Endothelial cell of umbilical vein (primary cell): ENCODE measurements around the gene SAMD1.

ENCODE experiments used
- CTCF ChIP-seq, 2 donors: IDR thresholded peaks; 1 replicate in 1 of 2; 2 replicates in 1 of 2; pipeline ENCODE4 v1.5.1; 2011; ENCODE audit warnings: low read length in 2 of 2, mild to moderate bottlenecking in 2 of 2, moderate library complexity in 2 of 2, control low read depth in 1 of 2, inconsistent platforms in 1 of 2, low read depth in 1 of 2; ENCODE audit not compliant: insufficient read depth in 1 of 2; ENCODE audit errors: extremely low read depth in 1 of 2
- EZH2 ChIP-seq: IDR thresholded peaks from 2 replicates; pipeline ENCODE4 v1.6.1; 2012; ENCODE audit warnings: borderline replicate concordance, low read depth, mild to moderate bottlenecking, moderate library complexity, low read length, inconsistent platforms; ENCODE audit not compliant: severe bottlenecking
- GATA2 ChIP-seq: IDR thresholded peaks from 2 replicates; pipeline ENCODE4 v1.7.0; 2011; ENCODE audit warnings: low read depth, mild to moderate bottlenecking, moderate library complexity, mixed read lengths, low read length; ENCODE audit not compliant: insufficient read length, insufficient read depth
- MYC ChIP-seq: IDR thresholded peaks from one replicate; pipeline ENCODE4 v1.6.1; 2011; ENCODE audit warnings: mild to moderate bottlenecking, low read depth, low read length
- POLR2A ChIP-seq: IDR thresholded peaks from 2 replicates; pipeline ENCODE4 v1.6.1; 2012; ENCODE audit warnings: low read depth, mild to moderate bottlenecking, control low read depth, low read length
- POLR2AphosphoS5 ChIP-seq: IDR thresholded peaks from 2 replicates; pipeline ENCODE4 v1.6.1; 2012; ENCODE audit warnings: low read depth, mild to moderate bottlenecking, control low read depth, low read length, moderate library complexity; ENCODE audit not compliant: insufficient read depth
- TF ChIP-seq, protein P1 (sequence below): IDR thresholded peaks from 2 replicates; pipeline ENCODE4 v1.6.1; 2011; ENCODE audit not compliant: insufficient read depth, insufficient read length

- TF ChIP-seq POLR2A: no peak
- TF ChIP-seq EZH2: no peak
- TF ChIP-seq CTCF (IDR thresholded peaks at IDR 0.05; ENCODE audit: extremely low read depth in 1 of 2, insufficient read depth in 1 of 2, low read depth in 1 of 2, low read length in 2 of 2): no peak
- no peak for TF ChIP-seq MYC
- TF ChIP-seq POLR2AphosphoS5: no peak
- TF ChIP-seq, protein P1, sequence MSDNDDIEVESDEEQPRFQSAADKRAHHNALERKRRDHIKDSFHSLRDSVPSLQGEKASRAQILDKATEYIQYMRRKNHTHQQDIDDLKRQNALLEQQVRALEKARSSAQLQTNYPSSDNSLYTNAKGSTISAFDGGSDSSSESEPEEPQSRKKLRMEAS: no peak
- no peak for TF ChIP-seq GATA2
These were observed 22.3 kb upstream of the SAMD1 start for GRCh38 chr19:14112809-14113385.
